Common myeloid progenitor, CD34-positive (primary cell): ENCODE data around the gene KLHL30.

Experiments
- CTCF ChIA-PET: fragments of 350-600 bp; sonication (Branson Sonifier 250); formaldehyde crosslinking; loops from one replicate; lab custom pipeline; 2021; ENCODE audit warnings: antibody characterized with exemption; lab: Charles Lee
- POLR2A ChIA-PET: fragments of 350-600 bp; sonication (Branson Sonifier 250); formaldehyde crosslinking; loops from one replicate; lab custom pipeline; 2021; ENCODE audit warnings: antibody characterized with exemption; lab: Charles Lee
- DNase-seq, 3 donors: peaks; one replicate each; pipeline versions ENCODE4 v3.0.0 to v3.0.0-alpha.2; 2013
- H3K27ac ChIP-seq, 2 experiments: 1 replicate in 1 of 2; 2 replicates in 1 of 2; pipeline ENCODE4 v1.7.0; 2013; ENCODE audit warnings: inconsistent platforms in 2 of 2, low read length in 2 of 2, mild to moderate bottlenecking in 2 of 2, low read depth in 1 of 2, moderate library complexity in 1 of 2; ENCODE audit not compliant: severe bottlenecking in 2 of 2, insufficient read depth in 1 of 2, poor library complexity in 1 of 2
- H3K27me3 ChIP-seq, 5 experiments: replicated peaks in 2 of 5; 1 replicate in 3 of 5; 2 replicates in 2 of 5; pipeline versions ENCODE4 v1.6.1 to v1.7.0; 2013; ENCODE audit warnings: low read length in 4 of 5, mild to moderate bottlenecking in 2 of 5, moderate library complexity in 2 of 5, inconsistent platforms in 1 of 5; ENCODE audit not compliant: insufficient read depth in 5 of 5, control insufficient read depth in 4 of 5
- H3K36me3 ChIP-seq, 4 experiments: 1 replicate in 2 of 4; 2 replicates in 2 of 4; pipeline versions ENCODE4 v1.6.1 to v1.7.0; 2013; ENCODE audit warnings: low read length in 3 of 4, control low read depth in 1 of 4, mild to moderate bottlenecking in 1 of 4; ENCODE audit not compliant: control insufficient read depth in 4 of 4, insufficient read depth in 4 of 4
- H3K4me1 ChIP-seq, 4 experiments: 1 replicate in 3 of 4; 2 replicates in 1 of 4; pipeline versions ENCODE4 v1.6.1 to v1.7.1; 2013; ENCODE audit warnings: low read length in 3 of 4, mild to moderate bottlenecking in 3 of 4, control low read depth in 1 of 4, inconsistent platforms in 1 of 4, moderate library complexity in 1 of 4; ENCODE audit not compliant: control insufficient read depth in 4 of 4, insufficient read depth in 4 of 4; ENCODE audit errors: control extremely low read depth in 1 of 4
- H3K4me3 ChIP-seq, 7 experiments: 1 replicate in 4 of 7; 2 replicates in 3 of 7; pipeline versions ENCODE4 v1.5.1 to v1.7.0; 2013; ENCODE audit warnings: mild to moderate bottlenecking in 7 of 7, low read length in 6 of 7, moderate library complexity in 6 of 7, inconsistent platforms in 2 of 7, low read depth in 2 of 7, control low read depth in 1 of 7; ENCODE audit not compliant: insufficient read depth in 4 of 7, control insufficient read depth in 1 of 7; ENCODE audit errors: extremely low read depth in 1 of 7
- H3K9me3 ChIP-seq, 5 experiments: 1 replicate in 4 of 5; 2 replicates in 1 of 5; pipeline versions ENCODE4 v1.6.1 to v1.7.1; 2013; ENCODE audit warnings: low read length in 4 of 5, mild to moderate bottlenecking in 2 of 5, inconsistent platforms in 1 of 5, low read depth in 1 of 5, moderate library complexity in 1 of 5; ENCODE audit not compliant: control insufficient read depth in 4 of 5, insufficient read depth in 2 of 5; ENCODE audit errors: control extremely low read depth in 1 of 5
- WGBS: methylation state at CpG from one replicate; pipeline ENCODE4 v1.1.5; 2013; ENCODE audit not compliant: insufficient coverage; 5-methylcytosine and 5-hydroxymethylcytosine counted together

KLHL30 gene

GRCh38 chr2:238117199-238118154, 21.0 kb upstream of the KLHL30 start:
- DNase-seq: no peak
- ChIA-PET POLR2A (no interaction called here), CTCF (no interaction called here)
- WGBS: 81% methylated on average over 9 of the region's 11 CpGs
- no peaks in the 10 kb centered on the region for H3K4me1 ChIP-seq
- H3K4me3 ChIP-seq: no peak overlapping the region
- H3K9me3 ChIP-seq: peaks cover 0 to 6% (median 0%) of the 10 kb centered on the region in 5 experiments
- peaks cover 0 to 28% (median 0%) of the 10 kb centered on the region in 5 experiments for H3K27me3 ChIP-seq
- no peak overlapping the region for H3K27ac ChIP-seq
- H3K36me3 ChIP-seq: no peaks in the 10 kb centered on the region

- Histone ChIP-seq H3K9me3 (no peaks in the 10 kb centered on the region), H3K27me3 (peaks cover 0 to 28% (median 0%) of the 10 kb centered on the region in 5 experiments), H3K27ac (no peak overlapping the region), H3K4me1 (no peaks in the 10 kb centered on the region), H3K4me3 (no peak overlapping the region), H3K36me3 (no peaks in the 10 kb centered on the region)
- POLR2A ChIA-PET: no interaction called here
- CTCF ChIA-PET: no interaction called here
- WGBS: 56% methylated on average over 9 of the region's 15 CpGs
- peak in 1 of 3 donors; percentile 27 for DNase-seq
Measured at GRCh38 chr2:238119756-238120462, 18.6 kb upstream of the KLHL30 start.

GRCh38 chr2:238120463-238121298, 17.8 kb upstream of the KLHL30 start:
- H3K4me1 ChIP-seq: no peaks in the 10 kb centered on the region
- CTCF ChIA-PET: no interaction called here
- H3K27me3 ChIP-seq: peaks cover 0 to 28% (median 0%) of the 10 kb centered on the region in 5 experiments
- no peaks in the 10 kb centered on the region for H3K9me3 ChIP-seq
- no peak for DNase-seq
- no peaks in the 10 kb centered on the region for H3K36me3 ChIP-seq
- H3K27ac ChIP-seq: no peak overlapping the region
- 62% methylated on average over 27 of the region's 30 CpGs for WGBS
- no peak overlapping the region for H3K4me3 ChIP-seq
- POLR2A ChIA-PET: no interaction called here

- CTCF ChIA-PET: no interaction called here
- H3K27me3 ChIP-seq: peaks cover 0 to 27% (median 0%) of the 10 kb centered on the region in 5 experiments
Measured at GRCh38 chr2:238121511-238122286, 16.8 kb upstream of the KLHL30 start.

GRCh38 chr2:238122287-238123217, 15.9 kb upstream of the KLHL30 start:
- peaks cover 0 to 2% (median 0%) of the 10 kb centered on the region in 4 experiments for H3K4me1 ChIP-seq
- H3K27me3 ChIP-seq: peaks cover 0 to 25% (median 0%) of the 10 kb centered on the region in 5 experiments
- CTCF ChIA-PET: no interaction called here
- no peak overlapping the region for H3K4me3 ChIP-seq
- WGBS: 96% methylated on average over 26 of the region's 29 CpGs
- H3K9me3 ChIP-seq: no peaks in the 10 kb centered on the region
- H3K27ac ChIP-seq: no peak overlapping the region
- no peak for DNase-seq
- POLR2A ChIA-PET: no interaction called here
- H3K36me3 ChIP-seq: no peaks in the 10 kb centered on the region

More at GRCh38 chr2:238121511-238122286, 16.8 kb upstream of the KLHL30 start:
- H3K4me1 ChIP-seq: no peaks in the 10 kb centered on the region
- no peak for DNase-seq
- no peaks in the 10 kb centered on the region for H3K9me3 ChIP-seq
- POLR2A ChIA-PET: no interaction called here
- no peak overlapping the region for H3K4me3 ChIP-seq
- no peaks in the 10 kb centered on the region for H3K36me3 ChIP-seq
- H3K27ac ChIP-seq: no peak overlapping the region
- WGBS: 93% methylated on average over 25 of the region's 27 CpGs
